Parathyroid adenoma (tissue), 2 donors: Measurements from ENCODE around the gene TAS2R20.

Source experiments
- H2AFZ ChIP-seq: fragments of 300-600 bp; sonication (generic); one replicate; pipeline ENCODE4 v1.7.0; 2017; ENCODE audit warnings: antibody characterized with exemption, mild to moderate bottlenecking
- H3K27ac ChIP-seq: fragments of 300-600 bp; sonication (generic); one replicate; pipeline ENCODE4 v1.7.0; 2017
- H3K27me3 ChIP-seq: fragments of 300-600 bp; sonication (generic); one replicate; pipeline ENCODE4 v1.7.0; 2017; ENCODE audit warnings: low read length; ENCODE audit not compliant: control insufficient read depth, insufficient read depth
- H3K36me3 ChIP-seq: fragments of 300-600 bp; sonication (generic); one replicate; pipeline ENCODE4 v1.7.0; 2017; ENCODE audit warnings: low read length; ENCODE audit not compliant: control insufficient read depth, insufficient read depth
- H3K4me1 ChIP-seq: fragments of 300-600 bp; sonication (generic); one replicate; pipeline ENCODE4 v1.7.0; 2017; ENCODE audit warnings: control low read depth
- H3K4me2 ChIP-seq: fragments of 300-600 bp; sonication (generic); one replicate; pipeline ENCODE4 v1.7.0; 2017; ENCODE audit warnings: low read length
- H3K4me3 ChIP-seq: fragments of 300-600 bp; sonication (generic); one replicate; pipeline ENCODE4 v1.7.0; 2017; ENCODE audit warnings: low read depth, low read length
- H3K79me2 ChIP-seq: fragments of 300-600 bp; sonication (generic); one replicate; pipeline ENCODE4 v1.7.0; 2017; ENCODE audit warnings: control low read depth
- H3K9ac ChIP-seq: fragments of 300-600 bp; sonication (generic); one replicate; pipeline ENCODE4 v1.7.0; 2017; ENCODE audit warnings: mild to moderate bottlenecking
- H3K9me3 ChIP-seq: fragments of 300-600 bp; sonication (generic); one replicate; pipeline ENCODE4 v1.7.0; 2017; ENCODE audit warnings: low read length; ENCODE audit not compliant: control insufficient read depth
- TF ChIP-seq, protein P1 (sequence below): fragments of 300-600 bp; sonication (generic); IDR thresholded peaks from one replicate; pipeline ENCODE4 v1.7.0; 2017; ENCODE audit warnings: antibody characterized with exemption, mild to moderate bottlenecking
- donor health status: primary hyperparathyroidism.

TAS2R20 gene

DNA sequence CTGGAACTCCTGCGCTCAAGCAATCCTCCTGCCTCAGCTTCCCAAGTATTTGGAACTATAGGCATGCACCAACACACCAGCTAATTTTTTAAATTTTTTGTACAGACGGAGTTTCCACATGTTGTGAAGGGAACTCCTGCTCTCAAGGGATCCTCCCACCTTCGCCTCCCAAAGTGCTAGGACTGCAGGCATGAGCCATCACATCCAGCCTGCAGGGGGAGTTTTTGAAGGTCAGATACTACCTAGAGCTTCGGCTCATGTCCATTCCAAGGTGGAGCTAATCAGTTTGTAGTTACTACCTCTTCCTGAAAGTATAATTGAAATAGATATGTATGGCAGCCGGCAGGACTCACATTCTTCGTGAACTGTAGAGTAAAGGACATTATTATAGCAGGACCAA lies 28.0 kb upstream of the TAS2R20 start:
- Histone ChIP-seq H3K4me2 (no peak overlapping the region), H3K9ac (no peak overlapping the region), H3K9me3 (no peaks in the 10 kb centered on the region), H3K4me3 (no peak overlapping the region), H3K4me1 (no peaks in the 10 kb centered on the region), H3K79me2 (no peaks in the 10 kb centered on the region), H3K27ac (no peak overlapping the region), H2AFZ (no peak overlapping the region), H3K27me3 (no peaks in the 10 kb centered on the region), H3K36me3 (no peaks in the 10 kb centered on the region)
- TF ChIP-seq, protein P1, sequence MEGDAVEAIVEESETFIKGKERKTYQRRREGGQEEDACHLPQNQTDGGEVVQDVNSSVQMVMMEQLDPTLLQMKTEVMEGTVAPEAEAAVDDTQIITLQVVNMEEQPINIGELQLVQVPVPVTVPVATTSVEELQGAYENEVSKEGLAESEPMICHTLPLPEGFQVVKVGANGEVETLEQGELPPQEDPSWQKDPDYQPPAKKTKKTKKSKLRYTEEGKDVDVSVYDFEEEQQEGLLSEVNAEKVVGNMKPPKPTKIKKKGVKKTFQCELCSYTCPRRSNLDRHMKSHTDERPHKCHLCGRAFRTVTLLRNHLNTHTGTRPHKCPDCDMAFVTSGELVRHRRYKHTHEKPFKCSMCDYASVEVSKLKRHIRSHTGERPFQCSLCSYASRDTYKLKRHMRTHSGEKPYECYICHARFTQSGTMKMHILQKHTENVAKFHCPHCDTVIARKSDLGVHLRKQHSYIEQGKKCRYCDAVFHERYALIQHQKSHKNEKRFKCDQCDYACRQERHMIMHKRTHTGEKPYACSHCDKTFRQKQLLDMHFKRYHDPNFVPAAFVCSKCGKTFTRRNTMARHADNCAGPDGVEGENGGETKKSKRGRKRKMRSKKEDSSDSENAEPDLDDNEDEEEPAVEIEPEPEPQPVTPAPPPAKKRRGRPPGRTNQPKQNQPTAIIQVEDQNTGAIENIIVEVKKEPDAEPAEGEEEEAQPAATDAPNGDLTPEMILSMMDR = no peak

DNA sequence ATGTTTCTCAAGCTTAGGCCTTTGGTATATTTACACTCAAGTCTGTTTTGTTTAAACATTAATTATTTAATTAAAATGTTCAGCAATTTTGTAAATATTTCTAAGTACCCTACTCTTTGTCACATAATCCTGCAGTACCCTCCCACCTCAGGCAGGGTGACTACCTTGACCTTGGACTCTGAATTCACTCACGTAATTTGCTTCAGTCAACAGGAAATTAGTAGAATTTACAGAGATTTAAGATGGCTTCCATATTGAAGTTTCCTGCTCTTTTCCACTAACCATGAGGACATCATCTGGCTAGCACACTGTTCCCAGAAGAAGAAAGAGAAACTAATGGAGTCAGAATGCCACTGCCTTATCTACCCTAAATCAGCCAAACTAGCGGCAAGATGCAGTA lies 25.3 kb upstream of the TAS2R20 start:
- Histone ChIP-seq H3K4me3 (no peak overlapping the region), H3K27me3 (no peaks in the 10 kb centered on the region), H3K36me3 (no peaks in the 10 kb centered on the region), H3K79me2 (no peaks in the 10 kb centered on the region), H3K27ac (no peak overlapping the region), H3K4me1 (no peaks in the 10 kb centered on the region), H3K9ac (no peak overlapping the region), H3K9me3 (no peaks in the 10 kb centered on the region), H3K4me2 (no peak overlapping the region), H2AFZ (no peak overlapping the region)
- TF ChIP-seq, protein P1 = no peak

DNA sequence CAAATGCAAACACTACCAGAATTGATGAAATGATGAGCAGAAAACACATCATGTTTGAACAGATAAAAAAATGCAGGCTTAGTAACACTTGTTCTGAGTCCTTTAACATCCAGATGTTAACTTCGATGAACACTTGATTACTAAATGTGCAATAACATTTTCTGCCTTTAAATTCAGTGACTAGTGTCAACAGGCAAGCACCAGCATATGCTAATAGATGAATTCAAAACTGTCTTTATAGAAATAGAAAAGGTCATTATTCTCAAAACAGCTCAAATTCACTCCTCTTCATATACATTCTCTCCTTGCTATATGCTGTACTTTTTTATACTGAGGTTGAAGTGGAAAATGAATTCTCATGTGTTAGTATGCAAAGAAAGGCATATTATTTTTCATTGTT lies 24.4 kb upstream of the TAS2R20 start, which contains the start of gene TAS2R19:
TSS of gene TAS2R19 (minus strand) at position 101 of the 400 bp plus-strand sequence. CDS start at position 52, 49 bp downstream.
- TF ChIP-seq, protein P1 = no peak
- no peak within 1 kb of the TSS for H3K4me3 ChIP-seq
- no peak within 1 kb of the TSS for H3K4me2 ChIP-seq
- no peak within 1 kb of the TSS for H2AFZ ChIP-seq
- H3K4me1 ChIP-seq = no peaks in the 10 kb centered on the region
- H3K9ac ChIP-seq = no peak within 1 kb of the TSS
- H3K27me3 ChIP-seq = no peaks in the 10 kb centered on the region
- H3K79me2 ChIP-seq = no peaks in the 10 kb centered on the region
- H3K9me3 ChIP-seq = no peaks in the 10 kb centered on the region
- H3K36me3 ChIP-seq = no peaks in the 10 kb centered on the region
- H3K27ac ChIP-seq = no peak within 1 kb of the TSS

DNA sequence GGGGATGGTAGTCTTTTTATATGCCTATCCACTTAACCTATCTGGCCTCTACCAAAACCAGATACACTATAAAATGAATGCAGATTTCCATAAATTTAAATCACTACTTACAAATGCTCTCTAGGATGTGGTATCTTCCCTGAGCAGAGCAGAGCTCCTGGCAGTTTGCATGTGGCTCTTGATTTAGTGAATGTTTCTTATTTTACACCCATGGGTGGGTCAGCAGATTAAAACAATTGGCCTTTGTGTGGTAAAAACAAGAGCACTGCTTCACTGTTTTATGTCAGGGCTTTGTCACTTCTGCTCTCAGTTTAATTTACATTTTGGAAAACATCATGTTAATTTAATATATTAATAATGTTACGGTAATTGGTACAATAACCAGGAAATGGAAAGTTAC lies 18.8 kb upstream of the TAS2R20 start:
- Histone ChIP-seq H3K36me3 (no peaks in the 10 kb centered on the region), H3K79me2 (peaks cover 4% of the 10 kb centered on the region), H3K4me2 (no peak overlapping the region), H3K9ac (no peak overlapping the region), H3K27me3 (no peaks in the 10 kb centered on the region), H3K9me3 (no peaks in the 10 kb centered on the region), H3K4me3 (no peak overlapping the region), H3K4me1 (no peaks in the 10 kb centered on the region), H2AFZ (no peak overlapping the region), H3K27ac (no peak overlapping the region)
- TF ChIP-seq, protein P1 = no peak

DNA sequence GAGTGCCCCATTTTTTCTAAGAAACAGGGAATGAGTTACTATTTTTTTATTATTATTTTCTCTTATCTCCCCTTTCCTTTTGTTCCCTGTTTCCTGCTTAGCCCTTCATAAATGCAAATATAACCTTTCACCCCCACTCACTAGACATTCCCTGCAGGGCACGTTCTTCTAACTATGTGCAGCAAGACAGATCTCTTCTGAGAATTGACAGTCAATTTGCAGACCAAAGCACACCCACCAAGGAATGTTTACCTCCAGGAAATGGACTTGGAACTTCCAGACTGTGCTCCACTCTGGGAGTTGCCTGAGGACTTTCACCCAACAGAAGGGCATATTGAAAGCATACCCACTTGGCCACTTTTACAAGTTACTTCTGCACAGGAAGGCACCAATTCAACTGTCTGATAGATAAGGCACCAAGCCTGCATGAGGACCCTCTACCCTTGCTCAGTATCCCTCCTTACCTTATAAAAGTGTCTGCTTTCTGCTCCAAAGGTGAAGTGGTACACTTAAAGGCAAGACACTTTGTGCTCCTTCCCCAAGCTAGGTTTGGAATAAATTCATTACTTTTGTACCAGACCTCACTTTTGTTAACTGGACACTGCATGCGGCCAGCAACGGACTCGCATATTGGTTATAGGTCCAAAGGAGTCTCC lies 17.8 kb upstream of the TAS2R20 start:
- Histone ChIP-seq H3K27ac (no peak overlapping the region), H3K36me3 (no peaks in the 10 kb centered on the region), H3K4me2 (no peak overlapping the region), H3K79me2 (peaks cover 4% of the 10 kb centered on the region), H3K4me1 (no peaks in the 10 kb centered on the region), H2AFZ (no peak overlapping the region), H3K9ac (no peak overlapping the region), H3K9me3 (no peaks in the 10 kb centered on the region), H3K4me3 (no peak overlapping the region), H3K27me3 (no peaks in the 10 kb centered on the region)
- TF ChIP-seq, protein P1 = no peak
